GM21786 (cell line): ENCODE data around the gene ARMC12.

Source experiments
- ATAC-seq: cut with Tn5 transposase; IDR thresholded peaks from one replicate; pipeline ENCODE4 v1.9.1; 2021; ENCODE audit not compliant: unreplicated experiment

Gene ARMC12

GRCh38 chr6:35718375-35718736 lies 18.5 kb upstream of the ARMC12 start:
- ATAC-seq = no peak

DNA sequence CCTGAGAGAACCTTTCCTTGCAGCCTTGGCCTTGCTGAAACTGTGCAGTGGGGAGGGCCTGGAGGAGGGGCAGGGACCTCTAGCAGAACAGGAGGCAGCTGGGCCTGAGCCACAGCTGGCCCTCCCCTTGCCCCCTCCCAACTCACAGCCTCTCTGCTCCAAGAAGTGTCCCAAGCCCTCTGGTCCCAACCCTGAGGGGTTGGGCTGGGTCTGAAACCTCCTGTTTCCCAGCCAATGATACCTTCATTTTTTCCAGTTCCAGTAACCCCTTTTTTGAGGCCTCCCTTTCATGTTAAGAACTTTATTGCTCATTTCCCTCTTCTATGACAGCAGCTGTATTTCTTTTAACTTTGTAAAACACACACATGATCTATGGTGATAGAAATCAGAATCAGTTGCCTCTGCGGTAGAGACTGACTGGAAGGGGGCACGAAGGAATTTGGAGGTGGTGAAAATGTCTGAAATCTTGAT lies 17.9 kb upstream of the ARMC12 start:
- ATAC-seq = no peak

DNA sequence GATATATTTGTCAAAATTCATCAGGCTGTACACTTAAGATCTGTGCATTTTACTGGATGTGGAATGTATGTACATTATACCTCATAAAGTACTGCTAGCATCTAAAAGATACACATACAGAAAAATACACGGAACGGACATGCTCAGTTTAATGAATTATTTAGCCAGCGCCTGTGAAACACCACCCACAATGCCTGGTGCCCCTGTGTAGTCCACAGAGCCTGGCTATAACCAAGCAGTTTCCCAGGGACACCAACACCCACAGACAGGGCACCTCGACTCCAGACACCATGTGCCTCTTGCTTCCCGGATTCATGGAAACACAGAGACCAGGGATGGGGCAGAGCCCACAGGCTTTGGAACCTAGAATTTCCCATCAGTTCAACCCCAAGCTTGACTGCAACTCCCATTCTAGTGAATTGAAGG lies 17.4 kb upstream of the ARMC12 start:
- peak; percentile 13 for ATAC-seq

DNA sequence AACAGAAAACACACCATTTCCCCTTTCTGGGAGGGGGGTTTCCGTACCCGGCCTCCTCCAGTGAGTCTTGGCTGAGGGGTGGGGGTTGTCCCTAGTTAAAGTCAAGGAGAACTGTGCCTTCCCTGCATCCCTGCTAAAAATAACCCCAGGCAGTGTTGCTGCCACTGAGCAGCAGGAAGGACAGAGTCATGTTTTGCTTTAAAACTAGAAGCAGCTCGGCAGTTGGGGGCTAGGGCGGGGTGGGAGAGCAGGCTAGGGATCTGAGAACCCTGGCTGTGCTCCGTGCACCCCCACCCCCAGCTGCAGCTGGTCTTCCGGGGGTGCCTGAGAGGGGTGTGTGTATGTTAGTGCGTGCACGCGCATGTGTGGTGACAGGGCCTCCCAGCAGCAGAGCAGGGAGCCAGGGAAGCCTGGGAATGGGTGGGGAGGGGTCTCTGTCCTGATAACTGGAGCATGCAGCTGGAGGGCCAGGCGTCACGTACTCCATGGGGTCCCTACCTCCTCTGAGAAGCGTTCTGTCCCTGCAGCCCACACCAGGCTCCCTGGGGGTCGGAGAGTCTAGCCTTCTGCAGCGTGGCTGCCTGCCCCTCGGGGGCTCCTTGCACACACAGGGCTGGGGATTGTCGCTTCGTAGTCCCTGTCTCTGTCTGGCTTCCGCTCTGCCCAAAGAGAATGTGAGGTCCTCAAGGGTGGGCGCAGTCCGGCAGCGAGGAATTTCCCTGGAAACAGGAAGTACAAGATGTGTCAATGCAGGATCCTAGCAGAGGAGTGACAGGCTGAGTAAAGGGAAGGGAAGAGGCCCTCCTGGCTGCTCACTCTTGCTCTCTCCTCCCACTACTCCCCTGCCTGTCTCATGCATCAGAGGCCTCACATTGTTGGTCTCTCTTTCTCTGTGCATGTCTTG lies 16.8 kb upstream of the ARMC12 start:
- peak; percentile 54 for ATAC-seq

DNA sequence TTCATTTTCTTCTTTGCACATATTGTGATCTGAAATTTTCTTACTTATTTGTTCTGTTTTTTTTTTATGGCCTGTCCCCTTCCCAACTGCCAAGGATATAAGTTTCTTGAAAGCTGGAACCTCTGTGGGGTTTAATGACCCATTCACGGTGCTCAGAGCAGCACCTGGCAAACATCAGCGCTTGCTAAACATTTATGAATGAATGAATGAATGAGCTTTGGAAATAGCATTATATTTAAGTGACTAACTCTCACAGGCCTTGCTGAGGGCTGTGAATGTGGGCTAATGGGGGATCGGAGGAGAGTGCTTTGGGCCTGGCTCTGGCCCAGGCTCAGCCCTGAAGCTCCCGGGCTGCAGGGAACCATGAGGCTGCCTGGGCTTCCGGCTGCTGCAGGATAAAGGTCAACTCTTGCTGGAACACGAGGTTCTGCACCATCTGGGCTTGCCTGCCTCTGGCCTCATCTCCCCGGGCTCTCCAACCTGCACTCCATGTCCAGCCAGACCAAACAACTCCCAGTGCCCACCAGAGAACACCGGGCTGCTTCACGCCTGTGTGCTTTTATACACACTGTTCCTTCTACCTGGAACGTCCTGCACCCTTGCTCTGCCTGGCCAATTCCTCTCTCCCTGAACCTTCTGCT lies 14.6 kb upstream of the ARMC12 start:
- ATAC-seq = no peak

- no peak for ATAC-seq
Measured at GRCh38 chr6:35723587-35723986, 13.2 kb upstream of the ARMC12 start.

GRCh38 chr6:35724059-35724458 lies 12.8 kb upstream of the ARMC12 start:
- no peak for ATAC-seq

- ATAC-seq = no peak
Measured at GRCh38 chr6:35724471-35724870, 12.4 kb upstream of the ARMC12 start.

DNA sequence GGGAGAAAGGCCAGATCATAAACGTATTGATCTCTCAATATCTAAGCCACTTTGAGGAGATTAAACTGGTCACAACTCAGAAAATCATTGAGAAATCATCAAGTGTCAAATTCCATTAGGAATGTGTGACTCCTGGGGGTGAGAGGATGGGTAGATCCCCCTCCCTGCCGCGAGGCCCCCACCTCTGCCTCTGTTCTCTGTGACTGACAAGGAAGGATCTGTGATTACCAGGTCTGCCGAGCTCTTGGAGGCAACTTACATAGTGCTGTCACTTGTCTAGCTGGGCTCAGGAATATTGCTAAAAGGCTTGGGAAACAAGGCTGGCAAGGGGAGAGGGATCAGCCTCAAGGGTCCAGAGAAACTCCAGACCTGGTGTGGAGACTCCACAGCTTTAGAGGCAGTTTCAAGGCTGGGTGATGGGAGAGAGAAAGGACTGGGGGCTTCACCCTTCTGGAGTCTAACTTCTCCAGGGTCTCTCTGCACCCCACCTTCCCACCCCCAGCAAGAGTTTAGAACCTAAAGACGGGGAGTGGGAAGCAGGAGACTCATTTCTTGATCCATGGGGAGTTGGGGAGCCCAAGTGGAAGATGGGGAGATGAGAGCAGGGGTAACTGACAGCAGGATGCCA lies 11.6 kb upstream of the ARMC12 start:
- no peak for ATAC-seq

DNA sequence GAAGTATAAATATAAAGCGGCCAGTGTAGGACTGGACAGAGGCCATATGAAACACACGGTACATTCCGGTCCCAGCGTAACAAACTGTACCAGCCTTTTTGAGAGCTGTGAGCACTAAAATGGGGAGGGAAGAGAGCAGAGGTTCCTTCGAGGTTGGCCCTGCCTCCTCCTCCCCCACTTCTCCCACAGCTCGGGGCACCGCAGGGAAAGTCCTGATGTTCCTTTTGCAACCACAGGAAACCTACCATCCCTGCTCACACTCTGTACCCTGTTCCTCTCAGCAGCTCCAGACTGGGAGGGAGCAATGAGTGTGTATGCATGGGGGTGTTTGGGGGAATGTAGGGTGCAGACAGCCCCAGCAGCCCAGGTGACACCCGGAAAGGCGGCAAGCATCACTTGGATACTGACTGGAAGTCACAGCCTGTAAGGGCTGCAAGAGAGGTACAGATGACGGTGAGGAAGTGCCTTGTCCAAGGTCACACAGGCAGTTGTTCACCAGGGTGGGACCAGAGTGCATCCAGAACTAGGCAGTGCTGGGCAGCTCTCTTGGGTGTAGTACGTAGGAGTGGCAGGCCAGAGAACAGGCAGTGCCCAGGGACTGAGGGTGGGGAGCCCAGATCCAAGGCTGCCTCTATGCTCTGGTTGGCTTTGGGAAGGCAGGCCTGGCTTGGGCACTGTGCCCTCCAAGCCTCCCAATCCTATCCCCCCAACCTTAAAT lies 11.0 kb upstream of the ARMC12 start:
- no peak for ATAC-seq

DNA sequence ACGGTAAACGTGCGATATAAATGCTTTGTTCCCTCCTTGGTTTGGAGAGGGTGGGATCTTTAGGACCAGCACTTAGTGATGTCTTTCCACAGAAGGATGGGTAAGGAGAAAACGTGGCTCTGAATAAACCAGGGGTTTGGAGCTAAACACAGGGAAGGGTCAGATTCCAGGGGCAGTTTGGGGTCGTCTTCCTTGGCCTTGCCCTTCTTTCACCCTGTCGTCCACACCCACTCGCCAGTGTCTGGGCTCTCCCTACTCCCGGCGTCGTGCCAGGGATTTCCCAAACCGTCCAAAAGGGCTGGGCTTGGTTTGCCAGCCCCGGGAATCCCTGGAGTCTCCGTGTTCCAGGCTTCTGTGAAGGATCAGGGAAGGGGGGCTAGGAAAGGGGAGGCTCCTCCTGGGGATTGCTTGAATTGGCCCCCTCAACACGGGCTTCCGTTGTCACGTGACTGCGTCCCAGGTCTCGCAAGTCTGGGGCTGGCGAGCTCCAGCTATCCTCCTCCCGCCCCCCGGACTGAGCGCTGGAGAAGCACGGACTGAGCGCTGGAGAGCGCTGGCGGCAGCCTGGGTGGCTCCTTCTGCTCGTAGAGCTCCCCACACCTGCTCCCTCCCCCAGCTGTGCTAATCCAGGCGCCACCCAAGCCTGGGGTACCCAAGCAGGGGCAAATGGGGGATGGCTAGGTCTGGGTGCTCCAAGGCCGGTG lies 9.4 kb upstream of the ARMC12 start:
- ATAC-seq = no peak

DNA sequence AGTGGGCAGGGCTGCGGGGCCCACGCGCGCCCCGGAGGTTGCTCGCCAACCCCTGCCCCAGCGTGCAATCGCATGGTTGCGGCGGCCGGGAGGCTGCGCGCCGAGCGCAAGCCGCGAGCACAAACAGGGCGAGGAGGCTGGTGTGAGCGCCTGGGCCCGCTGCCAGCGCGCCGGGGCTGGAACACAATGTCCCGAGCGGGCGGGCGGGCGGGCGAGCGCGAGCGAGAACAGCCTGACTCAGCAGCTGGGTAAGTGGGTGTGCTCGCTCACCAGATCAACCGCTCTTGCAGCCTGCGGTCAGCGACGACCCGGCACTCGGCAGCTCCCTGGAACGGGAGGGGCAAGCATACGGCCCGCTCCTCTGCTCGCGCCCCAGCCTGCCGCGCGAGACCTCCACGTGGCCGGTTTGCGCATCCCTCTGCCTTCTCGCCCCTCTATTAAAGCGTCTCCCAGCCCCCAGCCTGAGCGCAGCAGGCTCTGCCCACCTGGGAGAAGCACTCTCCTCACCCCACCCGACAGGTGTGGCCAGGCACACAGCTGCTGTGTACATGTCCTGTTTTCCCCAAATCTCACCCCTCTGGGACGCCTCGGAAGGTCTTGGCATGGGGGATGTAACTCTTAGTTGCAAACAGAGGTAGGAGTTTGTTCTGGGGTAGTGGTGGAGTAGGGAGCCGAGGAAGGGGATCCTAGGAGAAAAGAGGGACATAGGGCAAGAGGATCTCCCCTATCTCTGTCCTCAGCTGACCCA lies 8.7 kb upstream of the ARMC12 start:
- ATAC-seq = peak; percentile 41

DNA sequence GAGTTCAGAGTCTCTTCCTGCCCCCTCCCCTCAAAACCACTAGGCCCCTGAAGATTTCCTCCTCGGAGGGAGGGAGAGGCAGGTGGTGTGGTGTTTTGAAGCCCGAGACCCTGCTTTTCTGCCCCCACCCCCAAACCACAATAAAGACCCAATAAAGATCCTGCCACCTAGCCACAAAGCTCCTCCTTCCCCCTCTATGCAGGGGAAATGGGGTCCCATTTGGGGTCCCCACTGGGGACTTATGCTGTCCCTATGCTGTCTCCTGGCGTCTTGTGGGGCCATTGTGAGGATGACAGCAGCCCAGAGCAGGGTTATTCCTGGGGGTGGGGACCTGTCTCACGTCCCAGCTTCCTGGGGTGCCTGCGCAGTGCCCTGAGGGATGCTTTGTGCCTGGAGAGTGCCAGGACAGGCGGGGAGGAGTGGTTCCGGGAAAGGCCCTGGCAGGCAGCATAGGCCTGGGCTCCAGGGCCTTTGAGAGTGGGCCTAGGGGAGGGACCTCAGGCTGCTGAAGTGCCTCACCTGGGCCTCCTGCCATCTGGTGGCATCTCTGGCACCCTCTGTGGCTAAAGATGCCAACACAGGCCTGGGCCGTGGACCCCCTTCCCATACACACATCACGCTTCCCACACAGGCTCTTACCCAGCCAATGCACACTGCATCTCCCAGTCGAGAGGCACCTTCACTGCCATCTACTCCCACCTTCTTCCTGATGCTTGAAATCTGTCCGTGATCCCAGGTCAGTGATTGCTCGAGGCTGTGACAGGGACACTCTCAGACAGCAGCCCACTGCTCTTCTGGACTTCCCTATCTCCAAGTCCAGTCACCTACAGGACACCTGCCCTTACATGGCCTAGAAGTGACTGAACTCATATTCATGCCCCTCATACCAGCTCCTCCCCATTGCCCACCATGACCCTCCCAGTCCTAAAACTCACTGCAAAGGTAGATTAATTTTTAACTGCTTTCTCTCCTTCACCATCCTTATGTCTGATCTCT lies 7.9 kb upstream of the ARMC12 start:
- ATAC-seq = no peak

DNA sequence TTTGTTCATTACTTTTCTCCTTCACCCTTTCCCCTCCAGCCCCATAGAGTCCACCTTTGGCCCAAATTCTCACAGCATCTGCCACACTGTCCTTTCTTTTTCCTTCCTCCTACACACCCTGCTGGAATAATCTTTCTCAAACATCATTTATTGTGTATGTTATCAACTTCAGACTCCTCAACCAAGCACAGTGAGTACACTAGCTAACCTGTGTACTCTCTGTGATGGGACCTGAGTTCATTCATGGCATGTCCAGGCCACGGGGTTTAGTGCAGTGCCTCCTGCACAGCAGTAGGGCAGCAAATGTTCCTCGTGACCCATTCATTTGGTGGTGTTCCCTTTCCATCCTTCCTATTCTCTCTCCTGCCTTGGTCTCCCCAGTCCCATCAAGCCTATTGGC lies 7.1 kb upstream of the ARMC12 start:
- no peak for ATAC-seq

DNA sequence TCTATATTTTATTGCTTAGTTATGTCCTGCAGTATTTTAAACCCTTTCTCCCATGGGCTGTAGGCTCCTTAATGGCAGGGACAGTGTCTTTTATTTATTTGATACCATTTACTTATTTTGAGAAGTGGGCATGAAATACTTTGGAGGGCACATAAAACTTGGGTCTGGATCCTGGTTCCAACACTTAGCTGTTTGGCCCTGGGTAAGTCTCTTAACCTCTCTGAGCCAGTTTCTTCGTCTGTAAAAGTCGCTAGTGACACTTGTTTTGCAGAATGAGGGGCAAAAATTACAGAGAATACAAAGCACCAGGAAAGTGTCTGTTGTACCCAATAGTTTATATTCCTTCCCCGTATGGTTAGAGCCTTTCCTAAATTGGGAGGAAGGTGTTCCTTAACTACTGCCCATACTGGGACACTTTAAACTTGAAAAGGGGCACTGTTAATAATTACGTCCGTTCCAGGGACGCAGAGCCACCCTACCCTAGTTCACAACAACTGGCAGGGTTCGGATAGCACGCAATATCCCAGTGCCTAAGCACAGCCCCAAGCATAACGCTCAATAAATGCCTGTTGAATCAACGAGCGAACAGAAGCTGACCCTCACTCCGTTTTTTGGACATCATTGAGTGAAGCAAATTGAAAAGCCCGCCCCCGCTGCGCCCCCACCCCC lies 6.0 kb upstream of the ARMC12 start:
- ATAC-seq = no peak

GRCh38 chr6:35731414-35731735 lies 5.5 kb upstream of the ARMC12 start:
- peak; percentile 43 for ATAC-seq

DNA sequence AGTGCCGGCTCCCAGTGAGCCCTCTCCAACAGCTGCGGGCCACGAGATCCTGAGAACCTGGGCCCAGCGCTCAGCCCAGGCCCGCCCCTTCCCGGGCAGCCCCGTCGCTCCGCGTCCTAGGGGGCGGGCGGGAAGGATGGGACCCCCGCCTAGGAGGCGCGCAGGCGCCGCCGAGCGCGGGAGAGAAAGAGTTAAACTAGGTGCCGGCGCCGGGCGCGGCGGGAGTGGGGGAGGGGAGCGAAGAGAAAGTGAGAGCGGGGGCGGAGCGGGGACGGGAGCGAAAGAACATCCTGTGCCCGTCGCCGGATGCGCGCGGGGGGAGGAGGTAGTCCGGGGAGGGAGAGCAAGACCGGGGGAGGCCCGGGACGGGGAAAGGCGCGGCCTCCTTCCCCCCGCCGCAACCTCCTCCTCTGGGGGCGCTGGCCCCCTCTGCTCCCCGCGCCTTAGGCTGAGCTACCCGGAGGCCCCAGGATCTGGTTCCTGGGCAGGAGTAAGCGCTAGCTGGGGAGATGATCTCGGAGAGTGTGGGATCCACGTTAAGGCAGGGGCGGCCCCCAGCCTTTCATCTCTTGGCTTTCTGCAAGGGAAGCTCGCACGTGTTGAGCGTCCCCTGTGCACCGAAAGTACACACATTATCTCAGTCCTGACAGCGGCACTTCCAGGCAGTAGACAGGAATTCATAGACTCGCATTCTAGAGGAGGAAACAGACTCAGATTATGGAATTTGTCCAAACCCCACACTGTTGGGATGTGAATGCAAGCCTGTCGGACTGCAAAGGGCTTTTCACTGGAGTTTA lies 4.9 kb upstream of the ARMC12 start:
- ATAC-seq = peak; percentile 41

GRCh38 chr6:35733633-35734032 lies 3.2 kb upstream of the ARMC12 start:
- no peak for ATAC-seq
